Panc1 (cell line): ENCODE data around the gene ZNF324. TPM values are rescaled to one million over a fixed set of nuclear protein-coding genes. Genes with fewer than 3 reads are reported as not detected.

Experiments
- ATAC-seq: fragments of 200-7000 bp; cut with Tn5 transposase; 2 replicates; pipeline ENCODE4 v1.9.1; 2020; ENCODE audit warnings: mild to moderate bottlenecking, moderate library complexity
- BruUV-seq: library from RNA; stranded (reverse); fragments of 400-500 nt; replicated peaks from 2 replicates; lab custom pipeline; 2021; lab: Mats Ljungman, UMichigan
- CTCF ChIA-PET: fragments of 300-600 bp; sonication (Branson Sonifier 250); formaldehyde crosslinking; loops from one replicate; lab custom pipeline; 2022; ENCODE audit warnings: antibody characterized with exemption; lab: Charles Lee
- POLR2A ChIA-PET: fragments of 300-600 bp; sonication (Branson Sonifier 250); formaldehyde crosslinking; loops from one replicate; lab custom pipeline; 2022; ENCODE audit warnings: antibody characterized with exemption; lab: Charles Lee
- DNase-seq: peaks from one replicate; pipeline ENCODE4 v3.0.0-alpha.2; 2010; ENCODE audit warnings: low read depth, low spot score
- H3K27ac ChIP-seq: 2 replicates; pipeline ENCODE4 v1.5.1; 2011; ENCODE audit warnings: mild to moderate bottlenecking, low read length, inconsistent platforms
- H3K27me3 ChIP-seq: fragments of 200-500 bp; sonication (Bioruptor generic); 2 replicates; pipeline ENCODE4 v1.6.0; 2014; ENCODE audit warnings: low read length, inconsistent platforms; ENCODE audit not compliant: control insufficient read depth, insufficient read depth
- H3K36me3 ChIP-seq: fragments of 200-500 bp; sonication (Bioruptor generic); 2 replicates; pipeline ENCODE4 v1.5.1; 2014; ENCODE audit warnings: inconsistent platforms, mild to moderate bottlenecking, low read length, moderate library complexity; ENCODE audit not compliant: control insufficient read depth, insufficient read depth
- H3K4me1 ChIP-seq: 2 replicates; pipeline ENCODE4 v1.5.1; 2011; ENCODE audit warnings: inconsistent platforms, mild to moderate bottlenecking, low read length, moderate library complexity; ENCODE audit not compliant: control insufficient read depth, insufficient read depth
- H3K4me3 ChIP-seq, 2 experiments: 2 replicates each; pipeline ENCODE4 v1.5.1; 2011 to 2012; ENCODE audit warnings: low read depth in 2 of 2, low read length in 2 of 2, mild to moderate bottlenecking in 2 of 2, inconsistent platforms in 1 of 2, moderate library complexity in 1 of 2
- H3K9me3 ChIP-seq: fragments of 200-500 bp; sonication (Bioruptor generic); 2 replicates; pipeline ENCODE4 v1.5.1; 2014; ENCODE audit warnings: low read depth, mild to moderate bottlenecking, inconsistent platforms, low read length, moderate library complexity; ENCODE audit not compliant: control insufficient read depth, insufficient read depth
- CTCF ChIP-seq: fragments of 450-650 bp; IDR thresholded peaks from 2 replicates; pipeline ENCODE4 v1.5.1; 2017; ENCODE audit warnings: mild to moderate bottlenecking
- POLR2AphosphoS5 ChIP-seq: IDR thresholded peaks from 2 replicates; pipeline ENCODE4 v1.6.1; 2012; ENCODE audit warnings: mild to moderate bottlenecking, low read depth, low read length, moderate library complexity
- REST ChIP-seq, 2 experiments: IDR thresholded peaks; 2 replicates each; pipeline ENCODE4 v1.6.1; 2011 to 2012; ENCODE audit warnings: low read depth in 2 of 2, control low read depth in 1 of 2, low read length in 1 of 2, mild to moderate bottlenecking in 1 of 2, moderate library complexity in 1 of 2; ENCODE audit not compliant: insufficient read depth in 1 of 2
- SIN3A ChIP-seq: IDR thresholded peaks from 2 replicates; pipeline ENCODE4 v1.6.1; 2012; ENCODE audit warnings: low read depth, mild to moderate bottlenecking, low read length, moderate library complexity, borderline replicate concordance; ENCODE audit not compliant: insufficient read depth
- TCF7L2 ChIP-seq: IDR thresholded peaks from 2 replicates; pipeline ENCODE4 v1.6.1; 2011; ENCODE audit warnings: mild to moderate bottlenecking, low read depth, low read length, inconsistent platforms
- in situ Hi-C: cut with HindIII; loops from 2 replicates; pipeline ENCODE4 v1.10.0; 2016; ENCODE audit warnings: low sequenced_read_pairs, low pct_unique_long_range_greater_than_20kb
- intact Hi-C: fragments of 100-400 bp; cut with micrococcal nuclease; formaldehyde crosslinking; loops from one replicate; pipeline ENCODE4 v1.10.0; 2022; ENCODE audit not compliant: unreplicated experiment
- total RNA-seq: library from RNA; stranded (reverse); gene quantifications from one replicate; pipeline ENCODE4 v1.2.1, GENCODE V29; 2021; ENCODE audit not compliant: unreplicated experiment

The ZNF324 gene
- total RNA-seq, 1 experiment from 2014 or later = 12.8 TPM

GRCh38 chr19:58451358-58452101 lies 15.3 kb upstream of the ZNF324 start, which contains the start of gene ZNF324B:
ZNF324B (plus strand) TSS chr19:58451622; CDS start chr19:58453702, 2,080 bp downstream.
- in situ Hi-C loops (no loop called here), intact Hi-C loops (no loop called here)
- H3K36me3 ChIP-seq = no peaks in the 10 kb centered on the region
- peak; percentile 75 for DNase-seq
- TF ChIP-seq CTCF (no peak), SIN3A (peak; percentile 72; the same call in 1 of the 2 replicates), POLR2AphosphoS5 (no peak; the same call in 1 of the 2 replicates)
- H3K27me3 ChIP-seq = 0 out of 2 replicates have a peak, but pooled peaks cover 4% of the 10 kb centered on the region
- H3K4me1 ChIP-seq = peaks cover 4% of the 10 kb centered on the region; the same call in 1 of the 2 replicates
- H3K9me3 ChIP-seq = peaks cover 3% of the 10 kb centered on the region; the same call in 1 of the 2 replicates
- H3K27ac ChIP-seq = peak within 1 kb of the TSS; percentile 59; the same call in 1 of the 2 replicates
- peak; percentile 99 for ATAC-seq
- no TSS peak for BruUV-seq
- ChIA-PET CTCF (no interaction called here), POLR2A (interaction anchor here (0.6 kb wide), 1 partner anchor 27 kb away, joined by 7 read pairs; no protein-coding TSS in a partner anchor)
- peak within 1 kb of the TSS; percentile 76 to 84 for H3K4me3 ChIP-seq

DNA sequence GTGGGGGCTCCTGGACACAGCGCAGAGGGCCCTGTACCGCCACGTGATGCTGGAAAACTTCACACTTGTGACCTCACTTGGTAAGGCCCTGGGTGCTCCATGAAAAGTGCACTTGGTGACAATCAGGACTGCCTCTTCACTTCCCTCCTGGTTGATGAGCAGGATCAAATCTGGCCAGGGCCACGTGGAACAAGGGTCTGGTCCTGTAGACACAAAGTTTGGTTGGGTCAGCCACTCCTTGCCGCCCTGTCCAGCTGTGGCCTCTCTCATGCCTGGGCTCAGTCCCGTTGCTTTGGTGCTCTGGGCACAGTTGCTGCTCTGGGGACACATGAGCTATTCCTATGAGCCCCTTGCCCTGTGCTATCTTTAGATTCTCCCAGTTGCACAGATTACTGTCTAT lies 13.1 kb upstream of the ZNF324 start:
- intact Hi-C loops = no loop called here
- DNase-seq = no peak
- no peaks in the 10 kb centered on the region for H3K36me3 ChIP-seq

More for the DNA sequence above, 13.1 kb upstream of the ZNF324 start:
- 0 out of 2 replicates have a peak, but pooled peaks cover 4% of the 10 kb centered on the region for H3K27me3 ChIP-seq
- ATAC-seq = no peak
- no peak overlapping the region for H3K4me3 ChIP-seq
- TF ChIP-seq SIN3A (no peak), REST (IDR thresholded peaks at IDR 0.05; ENCODE audit: insufficient read depth in 1 of 2, low read depth in 2 of 2, low read length in 1 of 2) (no peak), TCF7L2 (no peak), CTCF (no peak), POLR2AphosphoS5 (no peak)
- in situ Hi-C loops = no loop called here
- BruUV-seq = no TSS peak
- H3K9me3 ChIP-seq = peaks cover 2% of the 10 kb centered on the region; the same call in 1 of the 2 replicates
- CTCF ChIA-PET = no interaction called here
- no peak overlapping the region for H3K27ac ChIP-seq
- peaks cover 4% of the 10 kb centered on the region; the same call in 1 of the 2 replicates for H3K4me1 ChIP-seq
- POLR2A ChIA-PET = no interaction called here
